Measurements from ENCODE around the gene TFAP2A.

TFAP2A gene

GRCh38 chr6:10393544-10394225, 21.2 kb downstream of the TFAP2A start:
- Histone ChIP-seq H3K4me3 (ENCODE audit: low read length) (no peak overlapping the region), H3K27me3 (replicated peaks; ENCODE audit: control insufficient read depth, insufficient read depth, low read length) (peaks cover 86% of the 10 kb centered on the region), H3K9ac (ENCODE audit: low read length) (no peak overlapping the region), H3K4me1 (ENCODE audit: control insufficient read depth, insufficient read depth, low read length) (no peaks in the 10 kb centered on the region), H3K9me3 (ENCODE audit: control insufficient read depth, low read length) (peaks cover 5% of the 10 kb centered on the region), H3K36me3 (ENCODE audit: control insufficient read depth, insufficient read depth, low read length, severe bottlenecking) (no peaks in the 10 kb centered on the region)
- no peak for DNase-seq (ENCODE audit: low read depth)

GRCh38 chr6:10391799-10392198, 23.1 kb downstream of the TFAP2A start:
- no peak overlapping the region for H3K9ac ChIP-seq (ENCODE audit: low read length)
- H3K36me3 ChIP-seq (ENCODE audit: control insufficient read depth, insufficient read depth, low read length, severe bottlenecking): no peaks in the 10 kb centered on the region
- H3K4me3 ChIP-seq (ENCODE audit: low read length): no peak overlapping the region
- peaks cover 9% of the 10 kb centered on the region for H3K9me3 ChIP-seq (ENCODE audit: control insufficient read depth, low read length)
- H3K27me3 ChIP-seq (replicated peaks; ENCODE audit: control insufficient read depth, insufficient read depth, low read length): peaks cover 96% of the 10 kb centered on the region
- H3K4me1 ChIP-seq (ENCODE audit: control insufficient read depth, insufficient read depth, low read length): no peaks in the 10 kb centered on the region
- no peak for DNase-seq (ENCODE audit: low read depth)

GRCh38 chr6:10391299-10391630, 23.6 kb downstream of the TFAP2A start:
- DNase-seq (ENCODE audit: low read depth): no peak
- H3K27me3 ChIP-seq (replicated peaks; ENCODE audit: control insufficient read depth, insufficient read depth, low read length): peaks cover 98% of the 10 kb centered on the region
- no peaks in the 10 kb centered on the region for H3K4me1 ChIP-seq (ENCODE audit: control insufficient read depth, insufficient read depth, low read length)
- no peak overlapping the region for H3K4me3 ChIP-seq (ENCODE audit: low read length)
- H3K36me3 ChIP-seq (ENCODE audit: control insufficient read depth, insufficient read depth, low read length, severe bottlenecking): no peaks in the 10 kb centered on the region
- no peak overlapping the region for H3K9ac ChIP-seq (ENCODE audit: low read length)
- peaks cover 9% of the 10 kb centered on the region for H3K9me3 ChIP-seq (ENCODE audit: control insufficient read depth, low read length)

GRCh38 chr6:10390495-10391298, 24.2 kb downstream of the TFAP2A start:
- Histone ChIP-seq H3K36me3 (ENCODE audit: control insufficient read depth, insufficient read depth, low read length, severe bottlenecking) (no peaks in the 10 kb centered on the region), H3K9me3 (ENCODE audit: control insufficient read depth, low read length) (peaks cover 9% of the 10 kb centered on the region), H3K9ac (ENCODE audit: low read length) (no peak overlapping the region), H3K27me3 (replicated peaks; ENCODE audit: control insufficient read depth, insufficient read depth, low read length) (peaks cover 98% of the 10 kb centered on the region), H3K4me3 (ENCODE audit: low read length) (no peak overlapping the region), H3K4me1 (ENCODE audit: control insufficient read depth, insufficient read depth, low read length) (no peaks in the 10 kb centered on the region)
- no peak for DNase-seq (ENCODE audit: low read depth)

GRCh38 chr6:10389739-10390494, 25.0 kb downstream of the TFAP2A start:
- no peaks in the 10 kb centered on the region for H3K4me1 ChIP-seq (ENCODE audit: control insufficient read depth, insufficient read depth, low read length)
- peaks cover 98% of the 10 kb centered on the region for H3K27me3 ChIP-seq (replicated peaks; ENCODE audit: control insufficient read depth, insufficient read depth, low read length)
- peaks cover 9% of the 10 kb centered on the region for H3K9me3 ChIP-seq (ENCODE audit: control insufficient read depth, low read length)
- DNase-seq (ENCODE audit: low read depth): no peak
- H3K36me3 ChIP-seq (ENCODE audit: control insufficient read depth, insufficient read depth, low read length, severe bottlenecking): no peaks in the 10 kb centered on the region
- H3K9ac ChIP-seq (ENCODE audit: low read length): no peak overlapping the region
- H3K4me3 ChIP-seq (ENCODE audit: low read length): no peak overlapping the region

GRCh38 chr6:10386756-10387654, 27.9 kb downstream of the TFAP2A start:
- DNase-seq (ENCODE audit: low read depth): peak; percentile 51
- Histone ChIP-seq H3K36me3 (ENCODE audit: control insufficient read depth, insufficient read depth, low read length, severe bottlenecking) (no peaks in the 10 kb centered on the region), H3K9me3 (ENCODE audit: control insufficient read depth, low read length) (peaks cover 9% of the 10 kb centered on the region), H3K4me1 (ENCODE audit: control insufficient read depth, insufficient read depth, low read length) (no peaks in the 10 kb centered on the region), H3K4me3 (ENCODE audit: low read length) (no peak overlapping the region), H3K9ac (ENCODE audit: low read length) (no peak overlapping the region), H3K27me3 (replicated peaks; ENCODE audit: control insufficient read depth, insufficient read depth, low read length) (peaks cover 98% of the 10 kb centered on the region)

GRCh38 chr6:10386220-10386619, 28.7 kb downstream of the TFAP2A start:
- no peaks in the 10 kb centered on the region for H3K4me1 ChIP-seq (ENCODE audit: control insufficient read depth, insufficient read depth, low read length)
- peaks cover 97% of the 10 kb centered on the region for H3K27me3 ChIP-seq (replicated peaks; ENCODE audit: control insufficient read depth, insufficient read depth, low read length)
- H3K4me3 ChIP-seq (ENCODE audit: low read length): no peak overlapping the region
- no peak overlapping the region for H3K9ac ChIP-seq (ENCODE audit: low read length)
- H3K36me3 ChIP-seq (ENCODE audit: control insufficient read depth, insufficient read depth, low read length, severe bottlenecking): no peaks in the 10 kb centered on the region
- no peak for DNase-seq (ENCODE audit: low read depth)
- peaks cover 9% of the 10 kb centered on the region for H3K9me3 ChIP-seq (ENCODE audit: control insufficient read depth, low read length)

GRCh38 chr6:10385524-10386132, 29.2 kb downstream of the TFAP2A start:
- Histone ChIP-seq H3K9ac (ENCODE audit: low read length) (no peak overlapping the region), H3K36me3 (ENCODE audit: control insufficient read depth, insufficient read depth, low read length, severe bottlenecking) (no peaks in the 10 kb centered on the region), H3K4me3 (ENCODE audit: low read length) (no peak overlapping the region), H3K9me3 (ENCODE audit: control insufficient read depth, low read length) (peaks cover 9% of the 10 kb centered on the region), H3K4me1 (ENCODE audit: control insufficient read depth, insufficient read depth, low read length) (no peaks in the 10 kb centered on the region), H3K27me3 (replicated peaks; ENCODE audit: control insufficient read depth, insufficient read depth, low read length) (peaks cover 99% of the 10 kb centered on the region)
- DNase-seq (ENCODE audit: low read depth): no peak

- no peak overlapping the region for H3K4me3 ChIP-seq (ENCODE audit: low read length)
Observed at GRCh38 chr6:10384610-10385523, 30.0 kb downstream of the TFAP2A start.

More at GRCh38 chr6:10384610-10385523, 30.0 kb downstream of the TFAP2A start:
- Histone ChIP-seq H3K27me3 (replicated peaks; ENCODE audit: control insufficient read depth, insufficient read depth, low read length) (peaks cover 94% of the 10 kb centered on the region), H3K4me1 (ENCODE audit: control insufficient read depth, insufficient read depth, low read length) (no peaks in the 10 kb centered on the region), H3K9me3 (ENCODE audit: control insufficient read depth, low read length) (peaks cover 9% of the 10 kb centered on the region), H3K9ac (ENCODE audit: low read length) (no peak overlapping the region), H3K36me3 (ENCODE audit: control insufficient read depth, insufficient read depth, low read length, severe bottlenecking) (no peaks in the 10 kb centered on the region)
- no peak for DNase-seq (ENCODE audit: low read depth)
